NB4 (cell line): ENCODE data around the gene NDUFAF8.

Experiments used
- MYC ChIP-seq: IDR thresholded peaks from 2 replicates; pipeline ENCODE4 v1.6.1; 2011; ENCODE audit warnings: low read depth, low read length
- POLR2A ChIP-seq: IDR thresholded peaks from 2 replicates; pipeline ENCODE4 v1.6.1; 2011; ENCODE audit warnings: mild to moderate bottlenecking; ENCODE audit not compliant: insufficient read length; ENCODE audit errors: extremely low read depth
- TF ChIP-seq, protein P1 (sequence below): IDR thresholded peaks from one replicate; pipeline ENCODE4 v1.5.1; 2012; ENCODE audit warnings: low read depth, low read length
- TF ChIP-seq, protein P2 (sequence below): IDR thresholded peaks from 2 replicates; pipeline ENCODE4 v1.6.1; 2011; ENCODE audit warnings: low read depth, low read length

DNA sequence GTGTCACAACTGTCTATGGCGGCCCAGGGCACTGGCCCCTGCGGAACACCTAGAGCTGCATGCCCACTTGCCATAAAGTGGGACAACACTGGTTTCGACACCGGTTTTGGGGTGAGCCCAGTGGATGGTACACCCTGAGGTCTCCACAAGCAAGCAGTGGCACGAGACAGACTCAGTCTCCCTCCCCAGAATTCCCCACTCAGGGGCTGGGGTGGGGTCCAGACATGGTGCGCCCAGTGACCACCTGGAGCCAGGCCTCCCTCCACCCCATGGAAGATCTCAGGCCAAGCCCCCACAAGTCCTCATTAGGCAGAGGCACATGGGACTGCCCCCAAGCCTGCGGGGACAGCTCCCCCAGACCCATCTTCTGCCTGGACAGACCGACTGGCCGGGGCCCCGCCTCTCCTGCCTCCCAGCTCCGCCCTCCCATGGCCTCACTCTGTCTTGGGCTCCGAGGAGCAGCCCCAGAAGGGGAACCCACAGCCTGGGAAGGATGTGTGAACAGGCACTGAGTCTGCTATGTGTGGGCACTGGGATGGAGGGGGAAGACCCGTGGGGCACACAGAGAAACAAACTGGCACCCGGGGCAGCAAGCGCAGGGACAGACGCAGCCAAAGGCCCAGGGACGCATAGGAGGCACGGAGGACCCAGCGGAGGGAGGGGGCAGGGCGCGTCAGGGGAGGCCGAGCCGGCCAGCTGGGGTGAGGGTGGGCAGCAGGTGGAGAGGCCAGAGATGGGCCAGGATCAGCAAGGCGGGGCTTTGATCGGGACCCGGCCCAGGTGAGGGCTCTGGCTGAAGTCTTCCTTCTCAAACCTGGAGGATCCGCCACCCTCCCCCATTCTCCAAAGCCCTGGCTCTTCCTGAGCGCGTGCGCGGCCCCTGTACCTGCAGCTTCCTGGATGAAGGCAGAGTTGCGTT, 3.0 kb upstream of the NDUFAF8 start:
- TF ChIP-seq POLR2A (no peak), MYC (no peak)
- TF ChIP-seq, protein P1, sequence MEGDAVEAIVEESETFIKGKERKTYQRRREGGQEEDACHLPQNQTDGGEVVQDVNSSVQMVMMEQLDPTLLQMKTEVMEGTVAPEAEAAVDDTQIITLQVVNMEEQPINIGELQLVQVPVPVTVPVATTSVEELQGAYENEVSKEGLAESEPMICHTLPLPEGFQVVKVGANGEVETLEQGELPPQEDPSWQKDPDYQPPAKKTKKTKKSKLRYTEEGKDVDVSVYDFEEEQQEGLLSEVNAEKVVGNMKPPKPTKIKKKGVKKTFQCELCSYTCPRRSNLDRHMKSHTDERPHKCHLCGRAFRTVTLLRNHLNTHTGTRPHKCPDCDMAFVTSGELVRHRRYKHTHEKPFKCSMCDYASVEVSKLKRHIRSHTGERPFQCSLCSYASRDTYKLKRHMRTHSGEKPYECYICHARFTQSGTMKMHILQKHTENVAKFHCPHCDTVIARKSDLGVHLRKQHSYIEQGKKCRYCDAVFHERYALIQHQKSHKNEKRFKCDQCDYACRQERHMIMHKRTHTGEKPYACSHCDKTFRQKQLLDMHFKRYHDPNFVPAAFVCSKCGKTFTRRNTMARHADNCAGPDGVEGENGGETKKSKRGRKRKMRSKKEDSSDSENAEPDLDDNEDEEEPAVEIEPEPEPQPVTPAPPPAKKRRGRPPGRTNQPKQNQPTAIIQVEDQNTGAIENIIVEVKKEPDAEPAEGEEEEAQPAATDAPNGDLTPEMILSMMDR: no peak
- TF ChIP-seq, protein P2, sequence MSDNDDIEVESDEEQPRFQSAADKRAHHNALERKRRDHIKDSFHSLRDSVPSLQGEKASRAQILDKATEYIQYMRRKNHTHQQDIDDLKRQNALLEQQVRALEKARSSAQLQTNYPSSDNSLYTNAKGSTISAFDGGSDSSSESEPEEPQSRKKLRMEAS: no peak
